Epidermal melanocyte (primary cell): Measurements from ENCODE around the gene GIMAP7.
"Not testable (repeated sequence)": the region's sequence is repeated elsewhere in the genome, so short reads cannot be mapped to it uniquely, and the experiment has no call there.

Source experiments
- DNase-seq: peaks from one replicate; pipeline ENCODE4 v3.0.0; 2011; ENCODE audit warnings: low spot score; ENCODE audit not compliant: insufficient read length

The GIMAP7 gene

DNA sequence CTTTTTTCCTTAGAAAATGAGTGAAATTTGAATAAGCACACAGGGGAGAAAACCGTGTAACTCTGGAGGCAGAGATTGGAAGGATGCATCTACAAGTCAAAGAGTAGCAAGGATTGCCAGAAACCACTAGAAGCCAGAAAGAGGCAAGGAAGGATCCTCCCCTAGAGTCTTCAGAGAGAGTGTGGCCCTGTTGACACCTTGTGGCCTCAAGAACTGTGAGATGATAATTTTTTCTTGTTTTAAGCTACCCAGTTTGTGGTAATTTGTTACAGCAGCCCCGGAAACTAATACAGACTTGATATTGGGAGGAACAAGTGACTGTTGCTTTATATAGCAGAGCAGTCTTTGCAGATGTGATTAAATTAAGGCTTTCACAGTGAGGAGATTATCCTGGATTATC, 3.6 kb upstream of the GIMAP7 start:
- DNase-seq, result no peak

DNA sequence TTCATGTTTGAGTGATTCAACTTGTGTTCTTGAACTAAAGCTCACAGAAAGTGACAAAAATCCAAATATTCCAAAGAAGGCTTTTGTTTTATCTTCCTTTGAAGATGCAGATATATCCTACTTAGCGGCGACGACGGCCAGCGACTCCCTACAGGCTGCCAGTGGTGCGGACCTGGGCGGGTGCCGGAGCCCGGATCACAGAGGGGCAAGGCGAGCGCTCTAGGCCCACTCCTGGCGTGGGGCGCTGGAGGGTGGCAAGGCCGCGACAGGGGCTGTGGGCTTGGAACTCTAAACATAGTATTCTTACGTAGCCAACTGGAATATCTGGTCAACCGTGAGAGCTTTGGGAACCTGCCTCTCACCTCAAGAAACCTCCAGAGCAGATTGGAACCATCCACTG, 914 bp upstream of the GIMAP7 start:
- no peak for DNase-seq

DNA sequence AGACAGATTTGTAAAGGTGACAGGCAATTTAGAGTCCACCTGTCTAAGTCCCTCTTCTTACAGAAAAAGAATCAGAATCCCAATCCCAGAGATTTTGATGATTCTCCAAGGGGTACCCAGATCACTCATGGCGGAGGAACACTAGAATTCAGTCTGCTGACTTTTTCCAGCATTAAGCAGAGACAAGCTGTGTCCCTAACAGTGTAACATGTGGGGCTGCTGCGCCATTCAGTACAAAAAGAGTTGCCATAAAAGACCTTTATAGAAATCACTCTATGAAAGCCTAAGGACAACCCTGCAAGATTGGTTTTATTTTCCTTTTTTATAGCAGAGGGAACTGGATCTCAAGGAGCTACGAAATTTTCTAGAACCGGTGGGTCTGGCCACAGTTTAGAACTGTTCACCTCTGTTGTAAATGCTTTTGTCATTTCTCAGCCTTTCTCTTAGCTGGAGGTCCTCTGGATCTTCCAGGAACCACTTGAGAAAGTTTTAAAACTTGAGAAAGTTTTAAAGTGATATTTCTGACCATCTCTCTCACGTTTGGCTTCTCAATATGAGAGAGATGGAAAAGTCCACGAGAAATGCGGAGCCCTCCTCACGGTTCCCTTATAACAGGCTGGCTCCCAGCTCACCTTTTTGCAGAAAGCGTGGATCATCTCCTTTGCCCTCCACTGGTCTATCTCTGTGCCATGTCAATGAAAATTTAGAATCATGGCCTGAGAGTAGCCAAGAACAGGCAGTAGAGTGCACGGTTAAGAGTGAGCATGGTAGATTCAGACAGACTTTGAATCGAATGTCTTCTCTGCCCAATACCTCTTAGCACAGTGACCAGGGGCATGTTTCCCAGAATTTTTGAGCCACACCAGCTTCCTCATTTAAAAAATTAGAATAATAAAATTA, 826 bp downstream of the GIMAP7 start:
- DNase-seq, result no peak

DNA sequence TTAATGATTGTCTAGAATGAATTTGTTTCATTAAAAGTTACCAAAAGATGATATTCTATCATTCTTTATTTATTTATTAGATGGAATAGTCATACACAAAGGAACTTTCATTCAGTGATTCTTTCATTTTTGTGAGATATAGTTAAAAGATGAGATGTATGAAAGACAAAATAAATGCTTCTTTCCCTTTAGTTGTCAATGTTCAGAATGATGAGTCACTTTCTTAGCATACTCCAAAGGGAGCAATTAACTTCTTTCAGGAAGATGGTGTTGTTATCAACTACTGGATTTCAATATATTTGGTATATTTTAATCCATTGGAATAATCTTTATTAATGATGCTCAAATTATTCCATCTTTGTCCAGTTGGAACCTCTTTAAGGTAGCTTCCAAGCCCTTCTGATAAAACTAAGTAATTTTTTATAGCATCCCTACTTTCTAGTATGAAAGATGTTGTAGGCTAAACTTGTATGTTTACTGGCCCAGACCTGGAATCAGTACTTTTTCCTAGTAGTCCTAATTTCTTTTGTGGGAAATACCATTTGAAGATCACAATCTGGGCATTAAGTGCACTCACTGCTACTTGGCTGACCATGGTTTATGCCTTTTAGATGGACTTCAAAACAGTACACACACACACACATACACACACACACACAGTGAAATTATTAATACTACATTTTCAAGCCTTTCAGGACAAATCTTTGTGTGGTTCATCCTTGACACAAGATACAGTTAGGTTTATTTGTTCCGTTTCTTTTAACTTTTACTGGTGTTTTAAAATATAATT, 2.5 kb downstream of the GIMAP7 start:
- no peak for DNase-seq

DNA sequence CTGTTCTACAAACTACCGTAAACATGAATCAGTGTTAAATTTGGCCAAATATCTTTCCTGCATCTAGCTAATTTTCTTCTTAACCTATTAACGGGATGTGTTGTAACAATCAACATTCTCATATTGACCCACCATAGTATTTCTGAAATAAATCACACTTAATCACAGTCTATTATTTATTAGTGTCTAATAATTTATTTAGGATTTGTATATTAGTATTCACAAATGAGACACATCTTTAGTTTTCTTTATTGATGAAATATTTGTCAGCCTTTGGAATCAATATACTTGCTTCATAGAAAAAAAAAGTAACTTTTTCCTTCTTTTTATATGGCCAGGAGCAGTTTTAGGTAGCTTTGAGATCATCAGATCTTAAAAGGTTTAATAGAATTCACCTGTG, 4.6 kb downstream of the GIMAP7 start:
- no peak for DNase-seq

DNA sequence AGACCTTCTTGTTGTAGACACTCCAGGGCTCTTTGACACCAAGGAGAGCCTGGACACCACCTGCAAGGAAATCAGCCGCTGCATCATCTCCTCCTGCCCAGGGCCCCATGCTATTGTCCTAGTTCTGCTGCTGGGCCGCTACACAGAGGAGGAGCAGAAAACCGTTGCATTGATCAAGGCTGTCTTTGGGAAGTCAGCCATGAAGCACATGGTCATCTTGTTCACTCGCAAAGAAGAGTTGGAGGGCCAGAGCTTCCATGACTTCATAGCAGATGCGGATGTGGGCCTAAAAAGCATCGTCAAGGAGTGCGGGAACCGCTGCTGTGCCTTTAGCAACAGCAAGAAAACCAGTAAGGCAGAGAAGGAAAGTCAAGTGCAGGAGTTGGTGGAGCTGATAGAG, 5.5 kb downstream of the GIMAP7 start:
- DNase-seq, result no peak

DNA sequence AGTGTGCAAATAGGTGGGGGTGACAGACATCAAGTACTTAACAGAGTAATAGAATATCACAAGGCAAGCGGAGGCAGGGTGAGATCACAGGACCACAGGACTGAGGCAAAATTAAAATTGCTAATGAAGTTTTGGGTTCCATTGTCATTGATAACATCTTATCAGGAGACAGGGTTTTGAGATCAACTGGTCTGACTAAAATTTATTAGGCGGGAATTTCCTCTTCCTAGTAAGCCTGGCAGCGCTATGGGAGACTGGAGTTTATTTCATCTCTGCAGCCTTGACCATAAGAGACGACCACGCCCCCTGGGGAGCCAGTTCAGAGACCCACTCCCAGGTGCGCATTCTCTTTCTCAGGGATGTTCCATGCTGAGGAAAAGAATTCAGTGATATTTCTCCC, 8.3 kb downstream of the GIMAP7 start:
- not testable (repeated sequence) for DNase-seq

DNA sequence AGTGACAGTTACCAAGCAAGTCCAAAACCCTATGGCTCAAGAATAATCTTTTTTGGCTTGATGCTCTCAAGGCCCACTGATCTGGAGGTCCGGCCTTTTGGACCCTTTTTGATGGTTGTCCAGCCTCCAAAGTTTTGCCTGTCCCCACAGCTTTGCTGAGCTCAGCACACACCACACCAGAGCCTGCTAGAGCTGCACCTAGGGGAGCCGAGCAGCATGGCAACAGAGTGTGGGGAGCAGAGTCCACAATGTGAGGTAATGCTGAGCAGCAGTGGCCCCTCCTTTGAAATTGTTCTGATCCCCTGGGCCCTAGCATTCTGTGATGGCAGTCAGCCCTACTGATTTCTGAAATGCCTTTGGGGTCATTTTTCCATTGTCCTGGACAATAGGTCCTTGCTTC, 9.3 kb downstream of the GIMAP7 start:
- DNase-seq, result no peak

DNA sequence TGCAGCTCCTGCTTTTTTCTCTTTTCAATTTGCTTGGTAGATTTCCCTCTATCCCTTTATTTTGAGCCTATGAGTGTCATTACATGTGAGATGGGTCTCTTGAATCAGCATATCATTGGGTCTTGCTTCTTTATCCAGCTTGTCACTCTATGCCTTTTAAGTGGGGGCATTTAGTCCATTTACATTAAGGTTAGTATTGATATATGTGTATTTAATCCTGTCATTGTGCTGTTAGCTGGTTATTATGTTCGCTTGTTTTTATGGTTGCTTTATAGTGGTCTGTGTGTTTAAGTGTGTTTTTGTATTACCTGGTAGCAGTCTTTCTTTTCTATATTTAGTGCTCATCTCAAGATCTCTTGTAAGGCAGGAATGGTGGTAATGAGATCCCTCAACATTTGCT, 17.0 kb downstream of the GIMAP7 start:
- no peak for DNase-seq

DNA sequence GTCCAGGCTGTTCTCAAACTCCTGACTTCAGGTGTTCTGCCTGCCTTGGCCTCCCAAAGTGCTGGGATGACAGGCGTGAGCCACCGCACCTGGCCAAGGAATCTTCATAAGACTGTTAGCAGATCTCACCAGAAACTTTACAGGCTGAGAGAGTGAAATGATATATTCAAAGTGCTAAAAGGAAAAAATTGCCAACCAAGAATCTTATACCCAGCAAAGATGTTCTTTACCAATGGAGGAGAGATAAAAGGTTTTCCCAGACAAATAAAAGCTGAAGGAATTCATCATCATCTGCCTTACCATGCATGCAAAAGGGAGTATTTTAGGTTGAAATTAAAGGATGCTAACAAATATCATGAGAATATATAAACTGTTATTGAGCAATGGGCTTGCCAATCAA, 23.6 kb downstream of the GIMAP7 start:
- DNase-seq, result no peak

DNA sequence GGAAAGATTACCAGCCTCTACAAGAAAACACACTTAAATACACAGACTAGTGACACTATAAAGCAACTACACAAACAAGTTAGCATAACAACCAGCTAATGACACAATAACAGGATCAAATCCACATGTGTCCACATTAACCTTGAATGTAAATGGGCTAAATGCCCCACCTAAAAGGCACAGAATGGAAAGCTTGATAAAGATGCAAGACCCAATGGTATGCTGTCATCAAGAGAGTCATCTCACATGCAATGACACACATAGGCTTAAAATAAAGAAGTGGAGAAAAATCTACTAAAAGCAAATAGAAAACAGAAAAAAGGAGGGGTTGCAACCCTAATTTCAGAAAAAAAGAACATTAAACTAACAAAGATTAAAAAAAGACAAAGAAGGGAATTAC, 38.5 kb downstream of the GIMAP7 start:
- DNase-seq, result no peak

DNA sequence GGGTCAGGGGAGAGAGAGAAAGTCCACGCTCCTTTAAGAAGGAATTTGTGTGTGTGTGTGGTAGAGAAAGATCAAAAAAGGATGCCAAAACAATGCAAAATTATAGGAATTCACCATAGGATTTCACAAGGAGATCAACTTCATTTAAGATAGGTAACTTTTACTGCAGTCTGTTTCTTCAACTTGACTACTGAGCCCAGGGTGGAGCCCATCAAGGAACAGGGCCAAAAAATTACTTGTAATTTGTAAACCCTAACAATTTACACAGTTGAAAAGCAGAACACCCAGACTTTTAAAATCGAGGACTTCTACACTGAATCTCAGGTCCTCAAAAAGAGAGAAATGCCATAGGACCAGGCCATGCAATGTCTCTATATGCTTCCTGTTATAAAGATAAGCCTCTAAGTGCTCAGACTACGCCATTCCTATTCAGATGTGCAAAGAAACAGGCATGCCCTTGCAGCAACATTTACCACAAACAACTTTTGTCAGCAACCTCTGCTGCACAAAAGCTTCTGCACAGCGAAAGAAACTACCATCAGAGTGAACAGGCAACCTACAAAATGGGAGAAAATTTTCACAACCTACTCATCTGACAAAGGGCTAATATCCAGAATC, 42.0 kb downstream of the GIMAP7 start:
- no peak for DNase-seq

DNA sequence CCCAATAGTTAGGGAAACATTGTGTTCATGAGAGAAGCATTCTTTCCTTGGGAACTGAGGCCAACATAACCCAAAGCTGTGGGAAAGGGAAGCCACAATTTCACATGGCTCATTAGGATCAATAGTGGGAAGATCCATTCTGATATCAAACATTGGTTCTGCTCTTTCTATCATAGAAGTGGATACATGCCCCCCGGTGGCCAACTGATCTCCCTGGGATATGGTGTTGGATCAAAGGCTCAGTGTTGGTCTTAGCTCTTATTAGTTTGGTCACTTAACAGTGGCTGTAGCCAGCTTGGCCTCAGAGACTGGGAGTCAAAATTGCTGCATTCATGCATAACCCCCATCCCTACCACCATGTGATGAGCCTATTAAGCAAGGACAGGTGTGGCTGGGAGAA, 45.8 kb downstream of the GIMAP7 start:
- DNase-seq, result no peak

DNA sequence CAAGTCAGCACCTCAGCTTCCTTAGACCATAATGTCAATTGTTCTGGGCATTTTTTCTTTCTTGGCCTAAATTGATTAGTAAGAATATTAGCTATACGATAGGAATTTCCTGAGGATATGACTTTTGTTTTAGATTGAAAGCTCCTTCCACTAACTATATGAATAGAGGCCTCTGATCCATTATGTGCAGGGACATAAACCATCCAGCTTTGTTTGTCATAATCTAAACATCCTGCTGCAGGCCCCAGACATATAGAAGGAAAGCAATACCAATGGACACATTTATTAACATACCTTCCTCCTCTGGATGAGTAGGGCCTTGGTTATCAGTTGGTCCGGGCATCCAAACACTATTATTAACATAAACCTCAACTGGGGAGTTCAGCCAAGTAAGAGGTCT, 48.2 kb downstream of the GIMAP7 start:
- no peak for DNase-seq

DNA sequence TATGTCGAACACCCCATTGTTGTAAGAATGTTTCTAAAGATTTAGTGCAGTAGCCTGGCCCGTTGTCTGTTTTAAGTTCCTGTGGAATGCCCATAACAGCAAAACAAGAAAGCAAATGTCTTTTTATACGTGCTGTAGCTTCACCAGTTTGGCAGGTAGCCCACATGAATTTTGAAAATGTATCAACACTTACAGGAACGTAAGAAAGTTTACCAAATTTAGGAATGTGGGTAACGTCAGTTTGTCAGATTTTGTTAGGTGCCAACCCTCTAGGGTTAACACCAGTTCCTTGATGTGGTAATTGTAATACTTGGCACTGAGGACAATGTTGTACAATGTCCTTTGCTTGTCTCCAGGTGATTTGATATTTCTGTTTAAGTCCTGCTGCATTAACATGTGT, 49.3 kb downstream of the GIMAP7 start:
- no peak for DNase-seq

DNA sequence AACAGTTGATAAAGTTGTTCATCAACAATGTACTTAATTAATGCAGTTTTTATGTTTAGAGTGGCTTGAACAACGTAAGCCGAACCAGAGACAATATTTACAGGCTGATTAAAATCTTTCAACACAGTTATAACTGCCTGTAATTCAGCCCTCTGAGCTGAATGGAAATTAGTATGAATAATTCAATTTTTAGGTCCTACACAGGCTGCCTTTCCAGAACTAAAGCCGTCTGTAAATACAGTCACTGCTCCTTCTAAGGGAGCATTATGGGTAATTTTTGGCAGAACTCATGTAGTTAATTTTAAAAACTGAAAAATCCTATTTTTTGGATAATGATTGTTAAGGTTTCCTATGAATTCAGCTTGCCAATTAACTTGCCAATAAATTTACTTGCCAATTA, 49.9 kb downstream of the GIMAP7 start:
- no peak for DNase-seq

DNA sequence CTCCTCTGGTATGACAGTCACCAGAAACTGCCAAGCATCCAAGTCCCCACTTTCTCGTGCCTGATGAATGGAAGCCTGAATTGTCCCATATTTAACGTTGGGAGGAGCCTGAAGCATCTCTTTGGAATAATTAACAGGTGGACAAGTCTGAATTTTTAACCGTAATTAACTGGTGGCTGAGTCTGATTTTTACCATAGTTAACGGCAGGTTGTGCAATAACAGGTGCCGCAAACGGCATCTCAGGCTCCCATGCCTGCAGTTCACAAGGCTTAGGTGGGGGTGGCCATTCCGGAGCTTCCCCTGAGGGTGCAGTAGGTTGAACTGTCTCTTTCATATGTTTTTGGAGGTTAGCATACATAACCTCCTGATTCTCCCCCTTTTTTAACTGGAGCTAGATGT, 50.6 kb downstream of the GIMAP7 start:
- no peak for DNase-seq

DNA sequence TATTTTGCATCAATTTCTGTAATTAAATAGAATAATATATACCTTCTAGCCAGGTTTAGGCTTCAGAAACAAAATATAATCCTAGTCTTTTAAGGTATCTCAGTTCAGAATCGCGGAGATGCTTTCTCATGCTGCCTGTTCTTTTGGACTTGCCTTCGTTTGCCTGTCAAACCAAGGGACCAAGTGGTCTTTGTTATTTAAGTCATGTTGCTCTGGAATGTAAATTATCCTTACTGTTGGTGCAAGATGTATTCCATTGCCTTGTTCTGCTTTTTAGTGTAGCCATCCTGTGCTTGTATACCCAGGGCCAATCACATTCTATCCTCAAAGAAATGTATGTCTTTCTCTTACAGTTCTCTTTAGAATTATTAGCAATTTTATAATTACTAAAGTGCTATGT, 51.5 kb downstream of the GIMAP7 start:
- DNase-seq, result no peak

DNA sequence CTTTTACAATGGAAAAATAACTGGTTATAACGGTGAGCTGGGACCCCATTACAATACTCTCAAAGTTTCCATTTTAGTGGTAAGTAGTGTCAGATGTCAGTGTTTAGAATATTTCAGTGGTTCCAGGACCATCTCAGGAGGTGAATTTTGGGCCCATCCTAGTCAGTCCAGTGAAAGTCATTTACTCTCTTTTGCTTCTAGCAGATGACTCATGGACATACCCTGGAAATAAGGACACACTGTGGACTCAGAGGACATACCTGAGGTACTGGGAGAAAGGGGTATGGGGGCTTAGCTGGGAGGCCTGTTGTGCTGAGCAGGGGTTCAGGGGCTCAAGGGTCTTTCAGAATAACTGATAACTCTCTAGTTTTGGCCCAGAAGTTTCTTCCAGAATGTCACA, 51.9 kb downstream of the GIMAP7 start:
- no peak for DNase-seq

DNA sequence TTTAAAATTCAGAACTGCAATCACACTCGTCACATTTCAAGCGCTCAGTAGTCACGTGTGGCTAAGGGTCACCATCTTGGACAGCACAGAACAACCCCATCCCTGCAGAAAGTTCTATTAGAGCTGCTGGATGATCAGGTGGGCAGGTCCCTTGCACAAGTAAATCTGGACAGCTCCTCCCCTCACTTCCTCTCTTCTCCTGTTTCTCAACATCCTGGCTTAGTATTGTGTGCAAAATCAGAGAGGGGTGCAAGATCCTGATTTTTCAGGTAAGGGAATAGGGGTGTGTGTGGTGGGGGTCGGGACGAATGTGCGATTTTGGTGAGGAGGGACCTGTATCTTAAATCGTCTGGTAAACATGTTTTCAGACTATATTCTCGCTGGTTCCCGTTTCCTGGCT, 52.5 kb downstream of the GIMAP7 start, which contains the start of gene GIMAP4:
TSS of gene GIMAP4 (plus strand) at position 222 of the 400 bp plus-strand sequence. CDS start 2,512 bp downstream, outside the sequence.
- no peak for DNase-seq

DNA sequence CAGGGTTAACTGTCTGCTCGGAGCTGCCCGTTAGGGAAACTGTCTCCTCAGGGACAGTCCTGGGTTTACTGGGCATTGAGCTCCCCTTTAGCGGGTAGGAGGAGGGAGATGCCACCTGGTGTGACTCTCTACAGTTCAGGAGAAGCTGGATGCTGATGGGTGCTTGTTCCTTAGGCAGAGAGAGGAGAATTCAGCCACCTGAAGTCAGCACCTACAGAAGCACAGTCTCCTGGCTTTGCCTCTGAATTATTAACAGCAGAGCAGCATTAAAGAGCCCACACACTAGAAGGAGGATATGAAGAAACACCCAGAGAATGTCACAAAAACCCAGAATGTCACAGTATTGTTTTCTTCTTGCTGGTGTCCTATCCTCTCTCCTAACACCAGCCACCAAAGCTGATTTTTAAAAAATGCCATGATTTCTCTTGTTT, 53.2 kb downstream of the GIMAP7 start:
- DNase-seq, result no peak

DNA sequence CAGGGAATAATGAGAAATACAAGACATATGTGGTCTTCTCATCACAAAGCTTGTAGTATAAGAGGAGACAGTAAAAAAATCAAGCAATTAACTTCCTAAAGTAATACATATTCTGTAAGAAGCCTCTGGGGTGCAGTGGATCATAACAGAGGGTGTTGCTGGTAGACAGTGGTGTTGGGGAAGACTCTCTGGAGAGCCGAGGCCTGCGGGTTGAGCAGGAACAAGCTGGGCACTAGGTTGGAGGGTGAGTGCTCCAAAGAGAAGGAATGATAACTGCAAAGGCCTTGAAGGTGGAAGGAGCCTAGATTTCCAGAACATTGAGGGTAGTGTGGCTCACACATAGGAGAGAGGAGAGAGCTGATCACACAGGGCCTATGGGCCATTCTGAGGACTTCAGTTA, 54.0 kb downstream of the GIMAP7 start:
- DNase-seq, result no peak
